ENCODE measurements around the gene METTL1.

GRCh38 chr12:57810450-57810849 lies 38.5 kb upstream of the METTL1 start:
- TF ChIP-seq CTCF (IDR thresholded peaks at IDR 0.05) (no peak), EZH2 (IDR thresholded peaks at IDR 0.05; ENCODE audit: borderline replicate concordance, insufficient read depth, low read depth, low read length, poor library complexity, severe bottlenecking) (no peak)
